OCI-LY1 (cell line): Measurements from ENCODE around the gene MLXIPL.

ENCODE experiments used
- EZH2 ChIP-seq: fragments of 200-600 bp; sonication (generic), shearing (Covaris generic); IDR thresholded peaks from 2 replicates; pipeline ENCODE4 v1.8.0; 2017; ENCODE audit warnings: borderline replicate concordance, mixed run types, mild to moderate bottlenecking, antibody characterized with exemption, low read length, moderate library complexity, mixed read lengths
- TF ChIP-seq, protein P1 (sequence below): fragments of 200-600 bp; sonication (generic), shearing (Covaris generic); IDR thresholded peaks from 2 replicates; pipeline ENCODE4 v1.5.1; 2017; ENCODE audit warnings: mild to moderate bottlenecking, antibody characterized with exemption, low read length, moderate library complexity, mixed read lengths

DNA sequence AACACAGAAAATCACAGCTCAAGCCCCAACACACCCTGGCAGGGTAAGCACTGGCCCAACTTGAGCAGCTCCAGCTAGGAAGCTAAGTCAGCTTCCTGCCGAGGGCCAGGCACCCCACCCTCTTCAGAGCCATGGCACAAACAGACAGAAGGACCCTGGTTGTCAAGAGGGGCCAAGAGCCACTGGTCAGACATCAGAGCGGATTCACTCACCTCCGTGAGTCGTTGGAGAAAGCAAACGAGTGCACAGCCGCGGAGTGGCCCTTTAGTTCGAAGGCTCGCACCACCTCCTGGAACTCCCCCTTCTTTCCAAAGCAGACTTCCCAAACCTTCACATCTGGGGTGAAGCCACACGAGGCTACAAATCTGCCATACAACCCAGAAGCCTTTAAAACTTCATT, 53.3 kb downstream of the MLXIPL start:
- TF ChIP-seq, protein P1, sequence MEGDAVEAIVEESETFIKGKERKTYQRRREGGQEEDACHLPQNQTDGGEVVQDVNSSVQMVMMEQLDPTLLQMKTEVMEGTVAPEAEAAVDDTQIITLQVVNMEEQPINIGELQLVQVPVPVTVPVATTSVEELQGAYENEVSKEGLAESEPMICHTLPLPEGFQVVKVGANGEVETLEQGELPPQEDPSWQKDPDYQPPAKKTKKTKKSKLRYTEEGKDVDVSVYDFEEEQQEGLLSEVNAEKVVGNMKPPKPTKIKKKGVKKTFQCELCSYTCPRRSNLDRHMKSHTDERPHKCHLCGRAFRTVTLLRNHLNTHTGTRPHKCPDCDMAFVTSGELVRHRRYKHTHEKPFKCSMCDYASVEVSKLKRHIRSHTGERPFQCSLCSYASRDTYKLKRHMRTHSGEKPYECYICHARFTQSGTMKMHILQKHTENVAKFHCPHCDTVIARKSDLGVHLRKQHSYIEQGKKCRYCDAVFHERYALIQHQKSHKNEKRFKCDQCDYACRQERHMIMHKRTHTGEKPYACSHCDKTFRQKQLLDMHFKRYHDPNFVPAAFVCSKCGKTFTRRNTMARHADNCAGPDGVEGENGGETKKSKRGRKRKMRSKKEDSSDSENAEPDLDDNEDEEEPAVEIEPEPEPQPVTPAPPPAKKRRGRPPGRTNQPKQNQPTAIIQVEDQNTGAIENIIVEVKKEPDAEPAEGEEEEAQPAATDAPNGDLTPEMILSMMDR = no peak
- no peak for TF ChIP-seq EZH2
